CD14-positive monocyte (primary cell): ENCODE results near the gene RNF133. TPM values are rescaled to one million over a fixed set of nuclear protein-coding genes. Genes with fewer than 3 reads are reported as not detected.

Experiments used
- DNase-seq, 3 donors: peaks; one replicate each; pipeline ENCODE4 v3.0.0-alpha.2; 2011 to 2022
- H2AFZ ChIP-seq: 2 replicates; pipeline ENCODE4 v1.6.0; 2012; ENCODE audit warnings: mild to moderate bottlenecking, low read depth, low read length, inconsistent platforms; ENCODE audit not compliant: insufficient read depth, poor library complexity, severe bottlenecking
- H3K27ac ChIP-seq, 2 donors: 1 replicate in 1 of 2; 2 replicates in 1 of 2; pipeline ENCODE4 v1.5.1; 2012 to 2013; ENCODE audit warnings: low read length in 2 of 2, control low read depth in 1 of 2, inconsistent platforms in 1 of 2, low read depth in 1 of 2, mild to moderate bottlenecking in 1 of 2
- H3K27me3 ChIP-seq, 2 donors: one replicate each; pipeline versions ENCODE4 v1.6.0 to v1.6.1; 2011 to 2013; ENCODE audit warnings: low read length in 2 of 2; ENCODE audit not compliant: control insufficient read depth in 2 of 2, insufficient read depth in 2 of 2
- H3K36me3 ChIP-seq, 2 donors: replicated peaks in 1 of 2; 1 replicate in 1 of 2; 2 replicates in 1 of 2; pipeline versions ENCODE4 v1.5.1 to v1.6.1; 2012 to 2013; ENCODE audit warnings: low read length in 2 of 2, control low read depth in 1 of 2, inconsistent platforms in 1 of 2, mild to moderate bottlenecking in 1 of 2; ENCODE audit not compliant: insufficient read depth in 2 of 2, control insufficient read depth in 1 of 2
- H3K4me1 ChIP-seq, 2 donors: 1 replicate in 1 of 2; 2 replicates in 1 of 2; pipeline versions ENCODE4 v1.5.1 to v1.6.1; 2012 to 2013; ENCODE audit warnings: low read length in 2 of 2, control low read depth in 1 of 2, inconsistent platforms in 1 of 2, mild to moderate bottlenecking in 1 of 2, moderate library complexity in 1 of 2; ENCODE audit not compliant: insufficient read depth in 2 of 2, control insufficient read depth in 1 of 2
- H3K4me2 ChIP-seq: replicated peaks from 2 replicates; pipeline ENCODE3; 2012; ENCODE audit warnings: low read length, moderate library complexity, mild to moderate bottlenecking; ENCODE audit not compliant: poor library complexity, severe bottlenecking; ENCODE audit errors: extremely low read depth
- H3K4me3 ChIP-seq, 3 experiments: fragments of 200-600 bp in 1 of 3; sonication (generic) in 1 of 3; replicated peaks in 1 of 3; 1 replicate in 2 of 3; 2 replicates in 1 of 3; pipeline ENCODE4 v1.5.1; 2011 to 2013; ENCODE audit warnings: low read length in 3 of 3, mild to moderate bottlenecking in 3 of 3, control low read depth in 2 of 3, low read depth in 2 of 3, inconsistent platforms in 1 of 3, moderate library complexity in 1 of 3
- H3K79me2 ChIP-seq: 2 replicates; pipeline ENCODE4 v1.6.0; 2012; ENCODE audit warnings: mild to moderate bottlenecking, control low read depth, inconsistent platforms, low read length, moderate library complexity; ENCODE audit not compliant: insufficient read depth
- H3K9ac ChIP-seq: 2 replicates; pipeline ENCODE4 v1.6.0; 2017; ENCODE audit warnings: low read length, mild to moderate bottlenecking; ENCODE audit not compliant: insufficient read depth, poor library complexity, severe bottlenecking
- H3K9me3 ChIP-seq, 2 donors: replicated peaks in 1 of 2; 1 replicate in 1 of 2; 2 replicates in 1 of 2; pipeline versions ENCODE4 v1.5.1 to v1.6.1; 2012 to 2013; ENCODE audit warnings: low read length in 2 of 2, control low read depth in 1 of 2; ENCODE audit not compliant: control insufficient read depth in 1 of 2, insufficient read depth in 1 of 2
- H4K20me1 ChIP-seq: 2 replicates; pipeline ENCODE4 v1.6.0; 2012; ENCODE audit warnings: mild to moderate bottlenecking, low read length, control low read depth, moderate library complexity; ENCODE audit not compliant: insufficient read depth
- H3K27ac Mint-ChIP-seq, 7 donors: one replicate each; pipeline ENCODE4 v1.8.0; 2020; ENCODE audit warnings: mild to moderate bottlenecking in 7 of 7, mixed read lengths in 7 of 7, moderate library complexity in 6 of 7, inconsistent platforms in 2 of 7
- H3K27me3 Mint-ChIP-seq, 3 donors: one replicate each; pipeline ENCODE4 v1.8.0; 2021 to 2022; ENCODE audit warnings: low read depth in 3 of 3, mild to moderate bottlenecking in 3 of 3, mixed read lengths in 3 of 3, moderate library complexity in 3 of 3, inconsistent platforms in 1 of 3
- H3K36me3 Mint-ChIP-seq, 2 donors: one replicate each; pipeline ENCODE4 v1.8.0; 2020; ENCODE audit warnings: mixed read lengths in 2 of 2, inconsistent platforms in 1 of 2, mild to moderate bottlenecking in 1 of 2
- H3K4me1 Mint-ChIP-seq: one replicate; pipeline ENCODE4 v1.8.0; 2020; ENCODE audit warnings: mild to moderate bottlenecking, mixed read lengths
- H3K4me3 Mint-ChIP-seq, 2 donors: one replicate each; pipeline ENCODE4 v1.8.0; 2020; ENCODE audit warnings: mild to moderate bottlenecking in 2 of 2, mixed read lengths in 2 of 2, moderate library complexity in 1 of 2
- H3K9me3 Mint-ChIP-seq, 7 donors: one replicate each; pipeline ENCODE4 v1.8.0; 2020 to 2022; ENCODE audit warnings: mixed read lengths in 7 of 7, mild to moderate bottlenecking in 6 of 7, moderate library complexity in 6 of 7, inconsistent platforms in 2 of 7
- WGBS: methylation state at CpG from one replicate; pipeline ENCODE4 v1.1.5; 2013; ENCODE audit warnings: missing lambda C conversion rate; ENCODE audit not compliant: insufficient coverage; 5-methylcytosine and 5-hydroxymethylcytosine counted together
- intact Hi-C, 2 donors: fragments of 100-400 bp; cut with micrococcal nuclease; formaldehyde crosslinking; loops; one replicate each; pipeline versions ENCODE4 v1.15.0 to v1.15.1; 2023
- polyA plus RNA-seq, 3 donors: library from polyadenylated mRNA; depleted of rRNA in 1 of 3; unstranded in 2 of 3; stranded (reverse) in 1 of 3; fragments of 300-500 nt in 2 of 3; fragments of >200 nt in 1 of 3; fragmentation: Illumina TruSeq in 2 of 3; gene quantifications; 1 replicate in 2 of 3; 2 replicates in 1 of 3; pipeline ENCODE4 v1.2.3, GENCODE V29; 2012 to 2021
- TF ChIP-seq, protein P1 (sequence below): fragments of 200-600 bp; IDR thresholded peaks from one replicate; pipeline ENCODE4 v1.8.0; 2022; ENCODE audit warnings: antibody characterized with exemption, mild to moderate bottlenecking

The RNF133 gene
- polyA plus RNA-seq, 3 donors = not detected

DNA sequence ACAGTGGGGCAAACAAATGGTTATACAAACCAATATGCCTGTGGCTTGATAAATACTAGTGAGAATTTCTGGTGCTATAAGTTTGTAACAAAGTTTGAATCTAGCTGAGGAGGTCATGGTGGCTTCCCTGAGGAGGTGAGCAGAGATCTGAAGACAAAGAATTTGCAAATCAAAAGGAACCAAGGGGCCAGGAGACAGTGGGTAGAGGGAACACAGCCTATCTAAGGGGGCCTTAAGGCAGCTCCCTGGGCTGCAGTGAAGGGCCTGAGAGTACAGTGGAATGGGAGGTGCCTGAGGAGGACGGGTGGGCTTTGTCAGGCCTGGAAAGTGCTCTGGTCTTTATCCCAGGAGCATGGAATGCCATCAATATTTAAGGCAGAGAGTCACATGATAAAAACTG is 21.8 kb downstream of the RNF133 start:
- TF ChIP-seq, protein P1, sequence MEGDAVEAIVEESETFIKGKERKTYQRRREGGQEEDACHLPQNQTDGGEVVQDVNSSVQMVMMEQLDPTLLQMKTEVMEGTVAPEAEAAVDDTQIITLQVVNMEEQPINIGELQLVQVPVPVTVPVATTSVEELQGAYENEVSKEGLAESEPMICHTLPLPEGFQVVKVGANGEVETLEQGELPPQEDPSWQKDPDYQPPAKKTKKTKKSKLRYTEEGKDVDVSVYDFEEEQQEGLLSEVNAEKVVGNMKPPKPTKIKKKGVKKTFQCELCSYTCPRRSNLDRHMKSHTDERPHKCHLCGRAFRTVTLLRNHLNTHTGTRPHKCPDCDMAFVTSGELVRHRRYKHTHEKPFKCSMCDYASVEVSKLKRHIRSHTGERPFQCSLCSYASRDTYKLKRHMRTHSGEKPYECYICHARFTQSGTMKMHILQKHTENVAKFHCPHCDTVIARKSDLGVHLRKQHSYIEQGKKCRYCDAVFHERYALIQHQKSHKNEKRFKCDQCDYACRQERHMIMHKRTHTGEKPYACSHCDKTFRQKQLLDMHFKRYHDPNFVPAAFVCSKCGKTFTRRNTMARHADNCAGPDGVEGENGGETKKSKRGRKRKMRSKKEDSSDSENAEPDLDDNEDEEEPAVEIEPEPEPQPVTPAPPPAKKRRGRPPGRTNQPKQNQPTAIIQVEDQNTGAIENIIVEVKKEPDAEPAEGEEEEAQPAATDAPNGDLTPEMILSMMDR = no peak
- H3K27ac ChIP-seq = no peak overlapping the region
- Mint-ChIP-seq H3K9me3 (peaks cover 1 to 14% (median 10%) of the 10 kb centered on the region in 7 donors), H3K4me1 (no peaks in the 10 kb centered on the region), H3K4me3 (no peak overlapping the region), H3K27ac (no peak overlapping the region), H3K36me3 (no peaks in the 10 kb centered on the region), H3K27me3 (no peaks in the 10 kb centered on the region)
- intact Hi-C loops = no loop called here
- H2AFZ ChIP-seq = no peak overlapping the region
- no peaks in the 10 kb centered on the region for H3K27me3 ChIP-seq
- no peaks in the 10 kb centered on the region for H3K4me1 ChIP-seq
- H3K4me3 ChIP-seq = no peak overlapping the region
- H3K36me3 ChIP-seq = no peaks in the 10 kb centered on the region
- no peaks in the 10 kb centered on the region for H3K79me2 ChIP-seq
- WGBS = no CpG with 5 or more reads among the region's 1 CpG
- DNase-seq = no peak
- no peak overlapping the region for H3K4me2 ChIP-seq
- H3K9me3 ChIP-seq = peaks cover 0 to 14% of the 10 kb centered on the region in 2 donors
- no peak overlapping the region for H3K9ac ChIP-seq
- H4K20me1 ChIP-seq = no peaks in the 10 kb centered on the region

DNA sequence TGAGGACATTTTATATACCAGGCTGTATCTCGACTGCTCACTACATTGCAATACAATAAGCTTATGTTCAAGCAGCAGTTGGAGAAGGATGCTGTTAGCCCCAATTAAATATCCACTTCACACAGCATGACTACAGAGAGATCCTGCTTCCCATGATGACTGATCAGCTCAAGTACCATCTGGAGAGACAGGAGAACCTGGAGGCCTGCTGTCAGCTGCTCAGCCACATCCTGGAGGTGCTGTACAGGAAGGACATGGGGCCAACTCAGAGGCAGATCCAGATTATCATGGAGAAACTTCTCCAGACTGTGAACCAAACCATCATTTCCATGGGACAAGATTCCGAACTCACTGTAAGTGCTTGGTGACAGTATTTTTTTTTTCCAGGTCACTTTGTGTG is 22.5 kb downstream of the RNF133 start:
- H3K79me2 ChIP-seq = no peaks in the 10 kb centered on the region
- no peaks in the 10 kb centered on the region for H3K36me3 ChIP-seq
- H3K27ac ChIP-seq = no peak overlapping the region
- no peaks in the 10 kb centered on the region for H3K36me3 Mint-ChIP-seq
- no peaks in the 10 kb centered on the region for H3K4me1 ChIP-seq
- no peak overlapping the region for H3K4me2 ChIP-seq
- no peaks in the 10 kb centered on the region for H3K4me1 Mint-ChIP-seq
- no peak overlapping the region for H3K4me3 Mint-ChIP-seq
- H3K9ac ChIP-seq = no peak overlapping the region
- no peak overlapping the region for H2AFZ ChIP-seq
- H4K20me1 ChIP-seq = no peaks in the 10 kb centered on the region
- TF ChIP-seq, protein P1 = no peak
- H3K9me3 Mint-ChIP-seq = peaks cover 2 to 14% (median 10%) of the 10 kb centered on the region in 7 donors
- no peaks in the 10 kb centered on the region for H3K27me3 Mint-ChIP-seq
- peaks cover 0 to 14% of the 10 kb centered on the region in 2 donors for H3K9me3 ChIP-seq
- no peak for DNase-seq
- intact Hi-C loops = no loop called here
- no peak overlapping the region for H3K27ac Mint-ChIP-seq
- H3K4me3 ChIP-seq = no peak overlapping the region
- WGBS = 60% methylated on average over 1 of the region's 2 CpGs
- no peaks in the 10 kb centered on the region for H3K27me3 ChIP-seq
